ENCODE data around the gene KRTAP16-1. TPM values are rescaled to one million over a fixed set of nuclear protein-coding genes. Genes with fewer than 3 reads are reported as not detected.
"Not testable (repeated sequence)": the region's sequence is repeated elsewhere in the genome, so short reads cannot be mapped to it uniquely, and the experiment has no call there.

KRTAP16-1 gene, protein sequence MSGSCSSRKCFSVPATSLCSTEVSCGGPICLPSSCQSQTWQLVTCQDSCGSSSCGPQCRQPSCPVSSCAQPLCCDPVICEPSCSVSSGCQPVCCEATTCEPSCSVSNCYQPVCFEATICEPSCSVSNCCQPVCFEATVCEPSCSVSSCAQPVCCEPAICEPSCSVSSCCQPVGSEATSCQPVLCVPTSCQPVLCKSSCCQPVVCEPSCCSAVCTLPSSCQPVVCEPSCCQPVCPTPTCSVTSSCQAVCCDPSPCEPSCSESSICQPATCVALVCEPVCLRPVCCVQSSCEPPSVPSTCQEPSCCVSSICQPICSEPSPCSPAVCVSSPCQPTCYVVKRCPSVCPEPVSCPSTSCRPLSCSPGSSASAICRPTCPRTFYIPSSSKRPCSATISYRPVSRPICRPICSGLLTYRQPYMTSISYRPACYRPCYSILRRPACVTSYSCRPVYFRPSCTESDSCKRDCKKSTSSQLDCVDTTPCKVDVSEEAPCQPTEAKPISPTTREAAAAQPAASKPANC
- total RNA-seq, result not detected

GRCh38 chr17:41308918-41309359 is at the start of gene KRTAP16-1:
Gene KRTAP16-1 (minus strand): TSS chr17:41309309. CDS start chr17:41309253, 56 bp downstream.
- no peak within 1 kb of the TSS for H3K27ac ChIP-seq
- H3K27me3 ChIP-seq, result no peaks in the 10 kb centered on the region
- H3K4me1 ChIP-seq, result no peaks in the 10 kb centered on the region
- no peaks in the 10 kb centered on the region for H3K36me3 ChIP-seq
- no peak for TF ChIP-seq POLR2A (IDR thresholded peaks at IDR 0.05)
- TF ChIP-seq, protein P1, sequence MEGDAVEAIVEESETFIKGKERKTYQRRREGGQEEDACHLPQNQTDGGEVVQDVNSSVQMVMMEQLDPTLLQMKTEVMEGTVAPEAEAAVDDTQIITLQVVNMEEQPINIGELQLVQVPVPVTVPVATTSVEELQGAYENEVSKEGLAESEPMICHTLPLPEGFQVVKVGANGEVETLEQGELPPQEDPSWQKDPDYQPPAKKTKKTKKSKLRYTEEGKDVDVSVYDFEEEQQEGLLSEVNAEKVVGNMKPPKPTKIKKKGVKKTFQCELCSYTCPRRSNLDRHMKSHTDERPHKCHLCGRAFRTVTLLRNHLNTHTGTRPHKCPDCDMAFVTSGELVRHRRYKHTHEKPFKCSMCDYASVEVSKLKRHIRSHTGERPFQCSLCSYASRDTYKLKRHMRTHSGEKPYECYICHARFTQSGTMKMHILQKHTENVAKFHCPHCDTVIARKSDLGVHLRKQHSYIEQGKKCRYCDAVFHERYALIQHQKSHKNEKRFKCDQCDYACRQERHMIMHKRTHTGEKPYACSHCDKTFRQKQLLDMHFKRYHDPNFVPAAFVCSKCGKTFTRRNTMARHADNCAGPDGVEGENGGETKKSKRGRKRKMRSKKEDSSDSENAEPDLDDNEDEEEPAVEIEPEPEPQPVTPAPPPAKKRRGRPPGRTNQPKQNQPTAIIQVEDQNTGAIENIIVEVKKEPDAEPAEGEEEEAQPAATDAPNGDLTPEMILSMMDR (IDR thresholded peaks at IDR 0.05), result no peak
- DNase-seq, result no peak
- no peak within 1 kb of the TSS for H3K4me3 ChIP-seq
- no peaks in the 10 kb centered on the region for H3K9me3 ChIP-seq
- intact Hi-C loops (cut with DNase I; ENCODE audit: low total_unique reads), result no loop called here

DNA sequence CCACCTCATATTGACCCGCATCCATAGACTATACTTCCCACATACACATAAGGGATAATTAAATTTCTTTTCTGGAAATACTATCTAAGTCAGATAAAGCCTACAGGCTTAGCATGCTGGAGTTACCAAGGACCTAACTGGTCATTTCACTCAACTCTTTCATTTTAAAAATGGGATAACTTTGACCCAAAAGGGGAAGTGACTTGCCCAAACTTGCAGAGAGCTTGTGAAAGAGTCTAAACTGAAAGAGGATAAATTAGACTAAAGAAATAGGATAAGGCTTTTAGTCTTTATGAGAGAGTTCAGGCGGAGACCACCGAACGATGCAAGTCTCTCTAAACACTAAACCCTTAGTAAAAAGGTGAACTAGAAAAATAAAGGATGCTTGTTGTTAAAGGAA is 45.4 kb upstream of the KRTAP16-1 start:
- intact Hi-C loops (cut with DNase I; ENCODE audit: low total_unique reads), result no loop called here
- no peak for TF ChIP-seq POLR2A (IDR thresholded peaks at IDR 0.05)
- TF ChIP-seq, protein P1 (IDR thresholded peaks at IDR 0.05), result no peak
- Histone ChIP-seq H3K4me1 (no peaks in the 10 kb centered on the region), H3K36me3 (no peaks in the 10 kb centered on the region), H3K27ac (no peak overlapping the region), H3K27me3 (no peaks in the 10 kb centered on the region), H3K4me3 (no peak overlapping the region), H3K9me3 (no peaks in the 10 kb centered on the region)
- DNase-seq, result no peak

- H3K4me3 ChIP-seq, result no peak overlapping the region
- H3K27ac ChIP-seq, result no peak overlapping the region
- no peak for DNase-seq
- H3K36me3 ChIP-seq, result no peaks in the 10 kb centered on the region
- intact Hi-C loops (cut with DNase I; ENCODE audit: low total_unique reads), result no loop called here
- H3K27me3 ChIP-seq, result no peaks in the 10 kb centered on the region
- TF ChIP-seq, protein P1 (IDR thresholded peaks at IDR 0.05), result no peak
- TF ChIP-seq POLR2A (IDR thresholded peaks at IDR 0.05), result no peak
- H3K4me1 ChIP-seq, result no peaks in the 10 kb centered on the region
- H3K9me3 ChIP-seq, result no peaks in the 10 kb centered on the region
Measured at GRCh38 chr17:41352597-41353366, 43.7 kb upstream of the KRTAP16-1 start.

DNA sequence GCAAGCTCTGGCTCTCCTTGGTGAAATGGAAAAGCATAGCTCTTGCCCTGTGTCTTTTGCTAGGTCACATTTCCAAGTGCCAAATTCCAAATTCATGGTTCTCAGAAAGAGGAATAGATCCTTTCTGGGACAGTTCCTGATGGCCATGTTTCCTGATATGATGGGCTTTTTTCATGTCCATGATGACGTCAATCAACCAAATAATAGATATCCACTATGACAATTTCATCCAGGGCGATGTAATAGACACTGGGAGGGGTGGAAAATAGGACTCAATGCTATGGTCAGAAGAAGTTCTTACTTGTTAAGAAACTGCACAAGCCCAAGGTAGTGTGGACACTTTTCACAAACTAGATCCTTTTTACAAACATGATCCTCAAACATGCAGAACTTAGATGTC is 42.1 kb upstream of the KRTAP16-1 start:
- Histone ChIP-seq H3K36me3 (no peaks in the 10 kb centered on the region), H3K9me3 (no peaks in the 10 kb centered on the region), H3K27ac (no peak overlapping the region), H3K27me3 (no peaks in the 10 kb centered on the region), H3K4me3 (no peak overlapping the region), H3K4me1 (no peaks in the 10 kb centered on the region)
- intact Hi-C loops (cut with DNase I; ENCODE audit: low total_unique reads), result no loop called here
- TF ChIP-seq POLR2A (IDR thresholded peaks at IDR 0.05), result no peak
- TF ChIP-seq, protein P1 (IDR thresholded peaks at IDR 0.05), result no peak
- DNase-seq, result no peak

DNA sequence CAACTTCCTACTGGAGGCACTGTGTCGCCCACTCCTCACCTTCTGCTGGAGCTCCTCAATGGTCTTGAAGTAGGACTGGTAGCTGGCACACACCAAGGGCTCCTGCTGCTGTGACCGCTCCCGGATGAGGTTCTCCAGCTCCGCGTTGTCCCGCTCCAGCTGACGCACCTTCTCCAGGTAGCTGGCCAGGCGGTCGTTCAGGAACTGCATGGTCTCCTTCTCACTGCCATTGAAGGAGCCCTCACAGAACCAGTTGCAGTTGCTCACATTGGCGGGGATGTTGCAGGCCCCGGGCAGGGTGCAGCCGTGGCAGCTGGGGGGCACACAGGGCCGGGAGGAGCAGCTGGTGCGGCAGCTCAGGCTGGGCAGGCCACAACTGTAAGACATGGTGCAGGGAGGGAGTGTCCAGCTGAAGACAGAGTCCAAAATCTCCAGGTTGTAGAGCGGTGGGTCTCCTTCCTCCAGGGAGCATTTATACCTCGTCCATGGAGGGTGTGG is 41.3 kb upstream of the KRTAP16-1 start, which contains the start of gene KRT33A:
KRT33A (minus strand) TSS at position 448 of the 498 bp plus-strand sequence; CDS start at position 387, 61 bp downstream.
- H3K27me3 ChIP-seq; H3K4me1 ChIP-seq; H3K9me3 ChIP-seq; DNase-seq; H3K27ac ChIP-seq; H3K36me3 ChIP-seq; H3K4me3 ChIP-seq; intact Hi-C loops (cut with DNase I; ENCODE audit: low total_unique reads): not testable (repeated sequence)

Data from uterus (tissue), 4 donors.